IPS-20b (cell line): ENCODE results near the gene SEZ6.

ENCODE experiments used
- H3K27ac ChIP-seq: one replicate; pipeline ENCODE4 v1.5.1; 2013; ENCODE audit warnings: low read length
- H3K27me3 ChIP-seq: 2 replicates; pipeline ENCODE4 v1.6.1; 2013; ENCODE audit warnings: mild to moderate bottlenecking, low read length, inconsistent platforms; ENCODE audit not compliant: insufficient read depth
- H3K36me3 ChIP-seq: 2 replicates; pipeline ENCODE4 v1.6.1; 2013; ENCODE audit warnings: low read depth, mild to moderate bottlenecking, inconsistent platforms, low read length, moderate library complexity; ENCODE audit not compliant: insufficient read depth
- H3K4me1 ChIP-seq: 2 replicates; pipeline ENCODE4 v1.6.1; 2013; ENCODE audit warnings: mild to moderate bottlenecking, control low read depth, inconsistent platforms, low read length, moderate library complexity; ENCODE audit not compliant: insufficient read depth
- H3K4me3 ChIP-seq: 2 replicates; pipeline ENCODE4 v1.5.1; 2013; ENCODE audit warnings: mild to moderate bottlenecking, low read length, inconsistent platforms
- H3K9ac ChIP-seq: 2 replicates; pipeline ENCODE4 v1.6.1; 2013; ENCODE audit warnings: low read depth, mild to moderate bottlenecking, inconsistent platforms, low read length, moderate library complexity
- H3K9me3 ChIP-seq: 2 replicates; pipeline ENCODE4 v1.6.1; 2013; ENCODE audit warnings: mild to moderate bottlenecking, low read depth, low read length, inconsistent platforms; ENCODE audit not compliant: insufficient read depth

Gene SEZ6

GRCh38 chr17:28997806-28998205 is 8.0 kb downstream of the SEZ6 start:
- peaks cover 27% of the 10 kb centered on the region; the same call in 1 of the 2 replicates for H3K27me3 ChIP-seq
- peaks cover 20% of the 10 kb centered on the region for H3K4me1 ChIP-seq
- no peaks in the 10 kb centered on the region for H3K36me3 ChIP-seq
- no peak overlapping the region for H3K9ac ChIP-seq
- H3K27ac ChIP-seq: no peak overlapping the region
- no peaks in the 10 kb centered on the region for H3K9me3 ChIP-seq
- no peak overlapping the region for H3K4me3 ChIP-seq

DNA sequence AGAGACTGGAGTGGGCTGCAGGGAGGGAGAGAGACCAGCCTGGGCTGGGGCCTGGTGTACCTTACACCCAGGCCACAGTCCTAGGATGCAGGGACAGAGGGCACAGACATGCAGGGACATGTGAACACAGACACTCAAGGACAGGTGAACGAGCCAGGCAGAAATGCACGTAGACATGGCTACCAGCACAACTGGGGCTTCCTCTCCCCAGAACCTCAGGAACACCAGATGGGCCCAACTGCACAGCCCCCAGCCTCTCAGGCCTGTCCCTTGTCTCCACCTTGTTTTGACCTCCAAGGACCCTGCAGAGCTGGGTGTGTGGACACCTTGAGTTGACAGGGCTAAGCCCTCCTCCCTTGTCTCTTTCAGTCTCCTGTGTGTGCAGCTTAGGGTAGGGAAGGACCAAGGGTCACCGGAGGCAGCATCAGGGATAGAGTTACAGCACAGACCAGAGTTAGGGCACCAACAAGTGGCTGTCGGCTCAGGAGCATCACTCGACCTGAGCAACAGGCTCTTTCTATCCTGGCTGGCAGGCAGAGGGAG is 9.2 kb downstream of the SEZ6 start:
- Histone ChIP-seq H3K27me3 (peaks cover 23% of the 10 kb centered on the region; the same call in 1 of the 2 replicates), H3K9ac (no peak overlapping the region), H3K36me3 (no peaks in the 10 kb centered on the region)

GRCh38 chr17:28993645-28994426 is 12.0 kb downstream of the SEZ6 start:
- Histone ChIP-seq H3K9ac (no peak overlapping the region), H3K27ac (no peak overlapping the region), H3K4me3 (no peak overlapping the region), H3K9me3 (no peaks in the 10 kb centered on the region), H3K4me1 (peaks cover 4% of the 10 kb centered on the region; the same call in 1 of the 2 replicates), H3K36me3 (no peaks in the 10 kb centered on the region), H3K27me3 (peaks cover 18% of the 10 kb centered on the region)

More for the DNA sequence above, 9.2 kb downstream of the SEZ6 start:
- Histone ChIP-seq H3K9me3 (no peaks in the 10 kb centered on the region), H3K4me3 (no peak overlapping the region), H3K27ac (no peak overlapping the region), H3K4me1 (peaks cover 8% of the 10 kb centered on the region; the same call in 1 of the 2 replicates)

GRCh38 chr17:28992625-28993600 is 12.9 kb downstream of the SEZ6 start:
- H3K27ac ChIP-seq: no peak overlapping the region
- H3K36me3 ChIP-seq: no peaks in the 10 kb centered on the region
- no peaks in the 10 kb centered on the region for H3K9me3 ChIP-seq
- no peak overlapping the region for H3K9ac ChIP-seq
- H3K4me3 ChIP-seq: no peak overlapping the region
- peaks cover 19% of the 10 kb centered on the region for H3K27me3 ChIP-seq
- peaks cover 4% of the 10 kb centered on the region; the same call in 1 of the 2 replicates for H3K4me1 ChIP-seq

- H3K27me3 ChIP-seq: peaks cover 27% of the 10 kb centered on the region
Measured at GRCh38 chr17:28992185-28992584, 13.6 kb downstream of the SEZ6 start.

GRCh38 chr17:28991779-28992178 is 14.1 kb downstream of the SEZ6 start:
- H3K27me3 ChIP-seq: peaks cover 25% of the 10 kb centered on the region
- H3K4me1 ChIP-seq: peaks cover 4% of the 10 kb centered on the region; the same call in 1 of the 2 replicates
- H3K9me3 ChIP-seq: no peaks in the 10 kb centered on the region
- no peaks in the 10 kb centered on the region for H3K36me3 ChIP-seq
- no peak overlapping the region for H3K27ac ChIP-seq
- no peak overlapping the region for H3K9ac ChIP-seq
- no peak overlapping the region for H3K4me3 ChIP-seq

More at GRCh38 chr17:28992185-28992584, 13.6 kb downstream of the SEZ6 start:
- no peaks in the 10 kb centered on the region for H3K36me3 ChIP-seq
- H3K27ac ChIP-seq: no peak overlapping the region
- H3K9me3 ChIP-seq: no peaks in the 10 kb centered on the region
- H3K9ac ChIP-seq: no peak overlapping the region
- H3K4me3 ChIP-seq: no peak overlapping the region
- peaks cover 4% of the 10 kb centered on the region; the same call in 1 of the 2 replicates for H3K4me1 ChIP-seq

GRCh38 chr17:28989028-28989427 is 16.8 kb downstream of the SEZ6 start:
- H3K27me3 ChIP-seq: peaks cover 45% of the 10 kb centered on the region
- H3K4me3 ChIP-seq: no peak overlapping the region
- H3K4me1 ChIP-seq: peaks cover 17% of the 10 kb centered on the region
- no peak overlapping the region for H3K27ac ChIP-seq
- H3K9ac ChIP-seq: no peak overlapping the region
- H3K36me3 ChIP-seq: no peaks in the 10 kb centered on the region
- no peaks in the 10 kb centered on the region for H3K9me3 ChIP-seq

DNA sequence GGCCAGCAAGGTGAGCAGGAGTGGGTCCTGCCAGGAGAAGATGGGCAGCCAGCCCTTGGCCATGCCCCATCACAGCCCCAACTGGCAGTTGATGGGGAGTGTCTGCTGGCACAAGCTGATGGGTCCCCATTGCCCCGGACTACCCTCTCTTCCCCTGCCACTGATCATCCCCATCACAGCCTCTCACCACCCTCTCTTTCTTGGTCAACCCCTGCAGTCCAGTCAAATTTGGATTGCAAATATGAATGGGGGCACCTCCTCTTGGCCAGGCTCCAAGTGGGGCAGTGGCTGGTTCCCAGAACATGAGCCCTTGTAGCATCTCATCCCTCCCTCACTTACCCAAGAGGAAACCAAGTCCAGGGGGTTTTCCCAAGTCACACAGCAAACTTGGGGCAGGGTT is 17.4 kb downstream of the SEZ6 start:
- no peaks in the 10 kb centered on the region for H3K9me3 ChIP-seq
- no peaks in the 10 kb centered on the region for H3K36me3 ChIP-seq
- peaks cover 17% of the 10 kb centered on the region for H3K4me1 ChIP-seq
- H3K4me3 ChIP-seq: no peak overlapping the region
- H3K27ac ChIP-seq: no peak overlapping the region
- no peak overlapping the region for H3K9ac ChIP-seq
- peaks cover 50% of the 10 kb centered on the region for H3K27me3 ChIP-seq

- no peak overlapping the region for H3K9ac ChIP-seq
- H3K4me1 ChIP-seq: peaks cover 17% of the 10 kb centered on the region
- peaks cover 56% of the 10 kb centered on the region for H3K27me3 ChIP-seq
- no peak overlapping the region for H3K4me3 ChIP-seq
- no peak overlapping the region for H3K27ac ChIP-seq
- H3K9me3 ChIP-seq: no peaks in the 10 kb centered on the region
- no peaks in the 10 kb centered on the region for H3K36me3 ChIP-seq
Measured at GRCh38 chr17:28986714-28987655, 18.8 kb downstream of the SEZ6 start.

GRCh38 chr17:28985950-28986713 is 19.7 kb downstream of the SEZ6 start:
- peak overlapping the region; percentile 56; the same call in 1 of the 2 replicates for H3K4me3 ChIP-seq

More at GRCh38 chr17:28985950-28986713, 19.7 kb downstream of the SEZ6 start:
- Histone ChIP-seq H3K36me3 (no peaks in the 10 kb centered on the region), H3K27ac (no peak overlapping the region), H3K9me3 (no peaks in the 10 kb centered on the region), H3K9ac (no peak overlapping the region), H3K4me1 (peaks cover 17% of the 10 kb centered on the region), H3K27me3 (peaks cover 60% of the 10 kb centered on the region)
